Ovary (tissue), 9 donors: ENCODE measurements around the gene BBIP1. TPM values are rescaled to one million over a fixed set of nuclear protein-coding genes. Genes with fewer than 3 reads are reported as not detected.

Experiments used
- DNase-seq, 5 donors: peaks; one replicate each; pipeline ENCODE4 v3.0.0-alpha.2; 2019 to 2020
- H3K27ac ChIP-seq, 2 donors: fragments of 200-600 bp; one replicate each; pipeline versions ENCODE4 v1.5.1 to v1.8.0; 2019 to 2022
- H3K27me3 ChIP-seq: fragments of 200-600 bp; one replicate; pipeline ENCODE4 v1.8.0; 2022
- H3K36me3 ChIP-seq: fragments of 200-600 bp; sonication (generic); one replicate; pipeline ENCODE4 v1.5.1; 2019
- H3K4me1 ChIP-seq: one replicate; pipeline ENCODE4 v1.8.1; 2013; ENCODE audit warnings: mild to moderate bottlenecking, moderate library complexity; ENCODE audit not compliant: insufficient read depth
- H3K4me3 ChIP-seq: fragments of 200-600 bp; sonication (generic); one replicate; pipeline ENCODE4 v1.5.1; 2017
- H3K9me3 ChIP-seq, 2 donors: fragments of 200-600 bp in 1 of 2; sonication (generic) in 1 of 2; one replicate each; pipeline versions ENCODE4 v1.5.1 to v1.8.1; 2013 to 2019; ENCODE audit warnings: mild to moderate bottlenecking in 1 of 2, moderate library complexity in 1 of 2
- EP300 ChIP-seq: sonication (generic); formaldehyde crosslinking; IDR thresholded peaks from one replicate; pipeline ENCODE4 v1.6.1; 2017; ENCODE audit warnings: antibody characterized with exemption
- POLR2A ChIP-seq: fragments of 450-650 bp; IDR thresholded peaks from one replicate; pipeline ENCODE4 v1.6.1; 2017; ENCODE audit warnings: antibody characterized with exemption, mild to moderate bottlenecking, moderate library complexity
- WGBS, 3 donors: extraction: QIAGEN DNeasy Blood & Tissue Kit in 1 of 3; methylation state at CpG; one replicate each; pipeline versions ENCODE4 v1.1.5 to v1.1.7; 2013 to 2017; 5-methylcytosine and 5-hydroxymethylcytosine counted together
- intact Hi-C, 4 donors: fragments of 100-400 bp; cut with DNase I; formaldehyde crosslinking; loops; one replicate each; pipeline versions ENCODE4 v1.11.0 to v1.15.1; 2022 to 2023
- polyA plus RNA-seq, 2 donors: library from polyadenylated mRNA; stranded (reverse); fragments of 200-250 nt in 1 of 2; fragments of 350-450 nt in 1 of 2; fragmentation: Illumina TruSeq in 1 of 2; extraction: RNeasy Lipid Tissue Mini Kit (QIAGEN cat#74804) in 1 of 2; gene quantifications; one replicate each; pipeline ENCODE4 v1.2.3, GENCODE V29; 2013 to 2014
- total RNA-seq, 7 donors: library from RNA; depleted of rRNA in 2 of 7; stranded (reverse); fragments of >200 nt in 2 of 7; fragmentation: NEBNext Ultra II Directional in 3 of 7; extraction: Animal tissue kit (Norgen Biotek cat#: 25700) in 3 of 7; gene quantifications; one replicate each; pipeline versions ENCODE4 v1.1.0 to v1.2.4, GENCODE V29; 2016 to 2023
- TF ChIP-seq, protein P1 (sequence below), 3 donors: fragments of 450-650 bp in 2 of 3; fragments of 200-600 bp in 1 of 3; IDR thresholded peaks; one replicate each; pipeline versions ENCODE4 v1.5.1 to v1.8.0; 2016 to 2022; ENCODE audit warnings: antibody characterized with exemption in 3 of 3, mild to moderate bottlenecking in 1 of 3
- donor health status: DM: no; HTN: no; CAD: no; lungs with moderate emphysema.
- donor health status: DM: no; HTN: no; CAD: no.
- donor health status: Bipolar disorder and iron deficiency.
- donor health status: DM: yes; HTN: yes; CAD: no.
- donor health status: DM: no; HTN: no; CAD: no.
- donor health status: DM: yes; HTN: yes; CAD: no.

BBIP1 gene
- total and polyA plus RNA-seq, 9 donors, result 22.0 to 40.5 (median 30.5) TPM

DNA sequence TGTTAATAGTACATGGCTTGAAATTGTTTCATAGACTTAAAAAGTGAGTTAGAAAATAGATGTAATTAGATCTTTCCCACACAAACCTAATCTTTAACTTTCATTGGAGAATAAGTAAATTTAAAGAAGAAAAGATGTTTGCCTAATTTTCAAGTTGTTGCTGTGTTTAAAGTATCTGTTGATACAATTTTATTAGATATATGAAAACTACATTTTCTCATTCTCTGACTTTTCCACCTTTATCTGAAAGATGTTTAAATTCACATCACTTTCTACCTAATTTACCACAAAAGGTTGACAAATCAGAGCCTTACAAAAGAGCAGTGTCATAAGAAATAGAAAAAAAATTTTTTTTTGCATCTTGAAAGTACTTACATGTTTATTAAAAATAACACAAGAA is 46.2 kb upstream of the BBIP1 start:
- H3K4me1 ChIP-seq, result peaks cover 2% of the 10 kb centered on the region
- no peaks in the 10 kb centered on the region for H3K36me3 ChIP-seq
- no peaks in the 10 kb centered on the region for H3K9me3 ChIP-seq
- no peak for DNase-seq
- no peak overlapping the region for H3K4me3 ChIP-seq
- TF ChIP-seq POLR2A (no peak), EP300 (no peak)
- TF ChIP-seq, protein P1, sequence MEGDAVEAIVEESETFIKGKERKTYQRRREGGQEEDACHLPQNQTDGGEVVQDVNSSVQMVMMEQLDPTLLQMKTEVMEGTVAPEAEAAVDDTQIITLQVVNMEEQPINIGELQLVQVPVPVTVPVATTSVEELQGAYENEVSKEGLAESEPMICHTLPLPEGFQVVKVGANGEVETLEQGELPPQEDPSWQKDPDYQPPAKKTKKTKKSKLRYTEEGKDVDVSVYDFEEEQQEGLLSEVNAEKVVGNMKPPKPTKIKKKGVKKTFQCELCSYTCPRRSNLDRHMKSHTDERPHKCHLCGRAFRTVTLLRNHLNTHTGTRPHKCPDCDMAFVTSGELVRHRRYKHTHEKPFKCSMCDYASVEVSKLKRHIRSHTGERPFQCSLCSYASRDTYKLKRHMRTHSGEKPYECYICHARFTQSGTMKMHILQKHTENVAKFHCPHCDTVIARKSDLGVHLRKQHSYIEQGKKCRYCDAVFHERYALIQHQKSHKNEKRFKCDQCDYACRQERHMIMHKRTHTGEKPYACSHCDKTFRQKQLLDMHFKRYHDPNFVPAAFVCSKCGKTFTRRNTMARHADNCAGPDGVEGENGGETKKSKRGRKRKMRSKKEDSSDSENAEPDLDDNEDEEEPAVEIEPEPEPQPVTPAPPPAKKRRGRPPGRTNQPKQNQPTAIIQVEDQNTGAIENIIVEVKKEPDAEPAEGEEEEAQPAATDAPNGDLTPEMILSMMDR (IDR thresholded peaks at IDR 0.05), result no peak
- H3K27ac ChIP-seq, result no peak overlapping the region
- intact Hi-C loops, result no loop called here
- no peaks in the 10 kb centered on the region for H3K27me3 ChIP-seq

DNA sequence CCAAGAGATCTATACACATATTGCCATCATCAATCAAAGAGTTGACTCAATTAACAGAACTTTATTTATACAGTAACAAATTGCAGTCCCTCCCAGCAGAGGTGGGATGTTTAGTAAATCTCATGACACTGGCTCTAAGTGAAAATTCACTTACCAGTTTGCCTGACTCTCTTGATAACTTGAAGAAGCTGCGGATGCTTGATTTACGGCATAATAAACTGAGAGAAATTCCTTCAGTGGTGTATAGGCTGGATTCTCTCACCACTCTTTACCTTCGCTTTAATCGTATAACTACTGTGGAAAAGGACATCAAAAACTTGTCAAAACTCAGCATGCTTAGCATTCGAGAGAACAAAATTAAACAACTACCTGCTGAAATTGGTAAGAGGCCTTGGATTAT is 45.7 kb upstream of the BBIP1 start:
- Histone ChIP-seq H3K27me3 (no peaks in the 10 kb centered on the region), H3K9me3 (no peaks in the 10 kb centered on the region), H3K4me3 (no peak overlapping the region), H3K4me1 (peaks cover 2% of the 10 kb centered on the region), H3K27ac (no peak overlapping the region), H3K36me3 (no peaks in the 10 kb centered on the region)
- no peak for TF ChIP-seq POLR2A
- TF ChIP-seq EP300, result no peak
- TF ChIP-seq, protein P1 (IDR thresholded peaks at IDR 0.05), result no peak
- intact Hi-C loops, result no loop called here
- 90 to 92% (median 90%) methylated on average over 5 of the region's 5 CpGs for WGBS, 3 donors
- DNase-seq, result no peak

DNA sequence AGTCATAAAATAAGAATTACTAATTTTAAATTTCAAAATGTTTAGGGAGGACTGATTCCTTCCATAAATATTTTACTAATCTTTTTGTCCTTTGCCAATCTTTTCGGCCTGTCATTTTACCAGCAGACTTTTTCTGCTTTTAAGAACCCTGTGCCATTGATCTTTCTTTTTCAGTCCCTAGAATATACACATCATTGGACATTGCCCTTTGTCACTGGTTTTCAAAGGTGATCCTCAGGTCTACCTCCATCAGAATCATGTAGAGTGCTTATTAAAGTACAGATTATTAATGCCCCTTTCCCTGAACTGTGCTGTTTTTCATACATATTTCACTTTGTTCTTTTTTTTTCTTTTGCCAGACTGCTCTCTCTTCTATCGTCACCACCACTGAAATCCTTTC is 44.2 kb upstream of the BBIP1 start:
- WGBS, 3 donors, result 57 to 67% (median 66%) methylated on average over 2 of the region's 2 CpGs
- H3K4me1 ChIP-seq, result peaks cover 2% of the 10 kb centered on the region

DNA sequence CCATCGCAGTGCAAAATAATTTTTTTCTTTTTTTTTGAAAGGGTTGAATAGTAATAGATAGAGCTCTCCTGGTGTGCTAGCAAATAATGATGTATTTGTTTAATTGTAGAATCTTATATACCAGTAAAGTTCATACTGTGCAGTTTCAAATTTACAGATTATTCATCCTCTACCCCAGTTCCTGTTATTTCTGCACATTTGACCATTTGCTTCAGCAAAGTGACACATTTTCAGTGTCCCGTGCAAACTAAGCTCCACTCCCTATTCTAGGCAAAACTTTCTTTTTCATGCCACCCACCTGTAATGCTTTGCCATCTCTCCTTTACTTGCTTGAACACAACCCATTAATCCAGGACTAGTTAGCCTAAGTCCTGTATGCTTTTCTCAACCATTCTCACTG is 43.5 kb upstream of the BBIP1 start:
- H3K4me1 ChIP-seq, result peaks cover 2% of the 10 kb centered on the region
- WGBS, 3 donors, result 63 to 79% (median 70%) methylated on average over 2 of the region's 2 CpGs

More for the DNA sequence above, 44.2 kb upstream of the BBIP1 start:
- no peaks in the 10 kb centered on the region for H3K9me3 ChIP-seq
- H3K4me3 ChIP-seq, result no peak overlapping the region
- H3K36me3 ChIP-seq, result no peaks in the 10 kb centered on the region
- H3K27me3 ChIP-seq, result no peaks in the 10 kb centered on the region
- DNase-seq, result no peak
- TF ChIP-seq POLR2A, result no peak
- TF ChIP-seq, protein P1 (IDR thresholded peaks at IDR 0.05), result no peak
- TF ChIP-seq EP300, result no peak
- H3K27ac ChIP-seq, result no peak overlapping the region
- intact Hi-C loops, result no loop called here

DNA sequence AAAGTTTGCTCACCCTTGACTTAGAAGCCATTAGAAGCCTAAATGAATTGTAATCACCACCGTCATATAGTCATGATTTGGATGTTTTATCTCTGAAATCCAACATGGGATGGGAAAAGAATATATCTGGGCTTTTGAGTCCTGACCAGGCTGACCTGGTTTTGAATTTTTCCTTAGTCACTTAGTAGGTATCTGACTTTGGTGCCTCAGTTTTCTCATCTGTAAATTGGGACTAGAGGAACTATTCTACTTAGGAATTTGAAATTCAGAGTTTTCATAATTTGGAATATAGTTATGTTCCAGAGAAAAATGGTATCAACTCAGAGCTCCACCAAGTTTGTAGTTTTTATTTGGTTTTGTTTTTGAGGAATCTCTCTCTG is 41.3 kb upstream of the BBIP1 start:
- intact Hi-C loops, result no loop called here
- Histone ChIP-seq H3K27ac (no peak overlapping the region), H3K27me3 (no peaks in the 10 kb centered on the region), H3K4me3 (no peak overlapping the region), H3K9me3 (no peaks in the 10 kb centered on the region), H3K36me3 (no peaks in the 10 kb centered on the region), H3K4me1 (peaks cover 2% of the 10 kb centered on the region)
- no peak for DNase-seq
- 96 to 100% (median 96%) methylated on average over 1 of the region's 1 CpG for WGBS, 3 donors
- TF ChIP-seq EP300, result no peak
- no peak for TF ChIP-seq POLR2A
- TF ChIP-seq, protein P1 (IDR thresholded peaks at IDR 0.05), result no peak

More for the DNA sequence above, 43.5 kb upstream of the BBIP1 start:
- no peak overlapping the region for H3K4me3 ChIP-seq
- TF ChIP-seq EP300, result no peak
- TF ChIP-seq POLR2A, result no peak
- no peaks in the 10 kb centered on the region for H3K9me3 ChIP-seq
- H3K36me3 ChIP-seq, result no peaks in the 10 kb centered on the region
- intact Hi-C loops, result no loop called here
- DNase-seq, result no peak
- no peak overlapping the region for H3K27ac ChIP-seq
- no peaks in the 10 kb centered on the region for H3K27me3 ChIP-seq
